IMR-90 (cell line): ENCODE measurements around the gene GOLPH3L. TPM values are rescaled to one million over a fixed set of nuclear protein-coding genes. Genes with fewer than 3 reads are reported as not detected.

Experiments
- ATAC-seq: fragments of 200-7000 bp; cut with Tn5 transposase; 2 replicates; pipeline ENCODE4 v1.9.1; 2020; ENCODE audit warnings: low read depth, mild to moderate bottlenecking, moderate library complexity
- BruUV-seq: library from RNA; stranded (reverse); fragments of 400-500 nt; replicated peaks from 2 replicates; lab custom pipeline; 2021; lab: Mats Ljungman, UMichigan
- CTCF ChIA-PET: fragments of 300-600 bp; formaldehyde crosslinking; extraction: SDS; loops from one replicate; lab custom pipeline; 2021; ENCODE audit warnings: antibody characterized with exemption; lab: Yijun Ruan, JAX
- POLR2A ChIA-PET: fragments of 300-600 bp; sonication (Branson Sonifier 250); formaldehyde crosslinking; loops from one replicate; lab custom pipeline; 2022; ENCODE audit warnings: antibody characterized with exemption; ENCODE audit not compliant: unreplicated experiment; lab: Charles Lee
- DNase-seq: peaks from one replicate; pipeline ENCODE4 v3.0.0; 2013
- H2AFZ ChIP-seq: replicated peaks from 2 replicates; pipeline ENCODE3; 2013; ENCODE audit warnings: low read length, mild to moderate bottlenecking; ENCODE audit not compliant: poor library complexity
- H2AK5ac ChIP-seq: 2 replicates; pipeline ENCODE4 v1.6.1; 2013; ENCODE audit warnings: low read depth, low read length, inconsistent platforms
- H2AK9ac ChIP-seq: replicated peaks from 2 replicates; pipeline ENCODE3; 2013; ENCODE audit warnings: mild to moderate bottlenecking, low read depth, low read length, moderate library complexity; ENCODE audit not compliant: poor library complexity
- H2BK120ac ChIP-seq: 2 replicates; pipeline ENCODE4 v1.6.1; 2013; ENCODE audit warnings: low read depth, low read length, inconsistent platforms
- H2BK15ac ChIP-seq: 3 replicates; pipeline ENCODE4 v1.6.1; 2013; ENCODE audit warnings: low read depth, low read length, inconsistent platforms
- H2BK20ac ChIP-seq: 2 replicates; pipeline ENCODE4 v1.6.1; 2013; ENCODE audit warnings: low read depth, mild to moderate bottlenecking, inconsistent platforms, low read length, moderate library complexity
- H2BK5ac ChIP-seq: 2 replicates; pipeline ENCODE4 v1.6.1; 2013; ENCODE audit warnings: mild to moderate bottlenecking, low read depth, low read length, inconsistent platforms; ENCODE audit not compliant: poor library complexity, severe bottlenecking
- H3K14ac ChIP-seq: replicated peaks from 2 replicates; pipeline ENCODE4 v1.6.1; 2013; ENCODE audit warnings: low read depth, low read length, inconsistent platforms
- H3K18ac ChIP-seq: 2 replicates; pipeline ENCODE4 v1.6.1; 2013; ENCODE audit warnings: low read depth, low read length, control low read depth
- H3K23ac ChIP-seq: 2 replicates; pipeline ENCODE4 v1.6.1; 2013; ENCODE audit warnings: low read depth, low read length, inconsistent platforms
- H3K27ac ChIP-seq: 2 replicates; pipeline ENCODE4 v1.5.1; 2013; ENCODE audit warnings: mild to moderate bottlenecking, control low read depth, low read length; ENCODE audit not compliant: insufficient read depth
- H3K27me3 ChIP-seq: 2 replicates; pipeline ENCODE4 v1.6.1; 2013; ENCODE audit warnings: low read length; ENCODE audit not compliant: control insufficient read depth, insufficient read depth
- H3K36me3 ChIP-seq: 2 replicates; pipeline ENCODE4 v1.6.1; 2013; ENCODE audit warnings: low read length, mixed read lengths; ENCODE audit not compliant: control insufficient read depth, insufficient read depth
- H3K4ac ChIP-seq: 2 replicates; pipeline ENCODE4 v1.6.1; 2013; ENCODE audit warnings: low read depth, low read length, inconsistent platforms
- H3K4me1 ChIP-seq: 2 replicates; pipeline ENCODE4 v1.6.1; 2013; ENCODE audit warnings: low read length, mixed read lengths; ENCODE audit not compliant: control insufficient read depth, insufficient read depth
- H3K4me2 ChIP-seq: 2 replicates; pipeline ENCODE4 v1.6.1; 2013; ENCODE audit warnings: low read depth, mild to moderate bottlenecking, control low read depth, low read length, moderate library complexity
- H3K4me3 ChIP-seq: 2 replicates; pipeline ENCODE4 v1.5.1; 2013; ENCODE audit warnings: low read depth, mild to moderate bottlenecking, control low read depth, low read length, moderate library complexity; ENCODE audit not compliant: insufficient read depth
- H3K56ac ChIP-seq: 2 replicates; pipeline ENCODE4 v1.6.1; 2013; ENCODE audit warnings: low read length, inconsistent platforms; ENCODE audit not compliant: insufficient read depth; ENCODE audit errors: extremely low read depth
- H3K79me1 ChIP-seq, 2 experiments: 2 replicates each; pipeline ENCODE4 v1.6.1; 2013; ENCODE audit warnings: low read length in 2 of 2, inconsistent platforms in 1 of 2, low read depth in 1 of 2
- H3K9ac ChIP-seq: 2 replicates; pipeline ENCODE4 v1.6.1; 2013; ENCODE audit warnings: low read depth, low read length, control low read depth
- H3K9me1 ChIP-seq: 2 replicates; pipeline ENCODE4 v1.6.1; 2013; ENCODE audit warnings: low read length, inconsistent platforms; ENCODE audit not compliant: insufficient read depth
- H3K9me3 ChIP-seq: 2 replicates; pipeline ENCODE4 v1.6.1; 2013; ENCODE audit warnings: low read length; ENCODE audit not compliant: control insufficient read depth, insufficient read depth
- H4K20me1 ChIP-seq: 2 replicates; pipeline ENCODE4 v1.6.1; 2013; ENCODE audit warnings: low read length, inconsistent platforms; ENCODE audit not compliant: insufficient read depth
- H4K5ac ChIP-seq: 2 replicates; pipeline ENCODE4 v1.6.1; 2013; ENCODE audit warnings: mild to moderate bottlenecking, low read depth, low read length, control low read depth
- H4K8ac ChIP-seq, 2 experiments: 2 replicates each; pipeline ENCODE4 v1.6.1; 2013; ENCODE audit warnings: low read depth in 2 of 2, low read length in 2 of 2, control low read depth in 1 of 2, inconsistent platforms in 1 of 2
- H4K91ac ChIP-seq: 2 replicates; pipeline ENCODE4 v1.6.1; 2013; ENCODE audit warnings: low read depth, low read length, inconsistent platforms; ENCODE audit not compliant: insufficient read depth
- RAD21 ChIP-seq: IDR thresholded peaks from 2 replicates; pipeline ENCODE4 v1.6.1; 2012; ENCODE audit warnings: low read length, improper control_type of control experiment
- RCOR1 ChIP-seq: IDR thresholded peaks from 2 replicates; pipeline ENCODE4 v1.6.1; 2012; ENCODE audit warnings: mild to moderate bottlenecking, low read length, improper control_type of control experiment; ENCODE audit not compliant: insufficient replicate concordance
- USF2 ChIP-seq: fragments of 150-350 bp; IDR thresholded peaks from 2 replicates; pipeline ENCODE4 v1.6.1; 2017; ENCODE audit warnings: mild to moderate bottlenecking, antibody characterized with exemption, low read length, low read depth
- WGBS, 2 experiments: methylation state at CpG; one replicate each; pipeline versions ENCODE4 v1.1.5 to v1.1.7; 2013; ENCODE audit warnings: missing lambda C conversion rate in 2 of 2; ENCODE audit not compliant: insufficient read length in 1 of 2; ENCODE audit errors: extremely low coverage in 2 of 2; 5-methylcytosine and 5-hydroxymethylcytosine counted together
- dilution Hi-C: fragments of 300-500 bp; cut with HindIII; formaldehyde crosslinking; loops from one replicate; pipeline ENCODE4 v1.14.3; 2018; ENCODE audit warnings: low sequenced_read_pairs; ENCODE audit not compliant: unreplicated experiment
- in situ Hi-C: fragments of 300-500 bp; cut with MboI; formaldehyde crosslinking; loops from 3 replicates; pipeline ENCODE4 v1.14.3; 2019; ENCODE audit warnings: low sequenced_read_pairs, inconsistent platforms, mixed read lengths
- intact Hi-C: fragments of 100-400 bp; cut with micrococcal nuclease; formaldehyde crosslinking; loops from 2 replicates; pipeline ENCODE4 v1.10.0; 2022
- polyA plus RNA-seq, 3 experiments: library from polyadenylated mRNA; depleted of rRNA; stranded (reverse); fragments of >200 nt; gene quantifications; 2 replicates each; pipeline ENCODE4 v1.2.3, GENCODE V29; 2012; ENCODE audit warnings: low replicate concordance in 1 of 3
- total RNA-seq: library from RNA; depleted of rRNA; stranded (reverse); fragments of >200 nt; gene quantifications from 2 replicates; pipeline ENCODE4 v1.2.3, GENCODE V29; 2012

The GOLPH3L gene
- total and polyA plus RNA-seq, 2 of the 4 experiments (the other 2 are of a cell fraction) = 9.5 to 11.0 TPM

DNA sequence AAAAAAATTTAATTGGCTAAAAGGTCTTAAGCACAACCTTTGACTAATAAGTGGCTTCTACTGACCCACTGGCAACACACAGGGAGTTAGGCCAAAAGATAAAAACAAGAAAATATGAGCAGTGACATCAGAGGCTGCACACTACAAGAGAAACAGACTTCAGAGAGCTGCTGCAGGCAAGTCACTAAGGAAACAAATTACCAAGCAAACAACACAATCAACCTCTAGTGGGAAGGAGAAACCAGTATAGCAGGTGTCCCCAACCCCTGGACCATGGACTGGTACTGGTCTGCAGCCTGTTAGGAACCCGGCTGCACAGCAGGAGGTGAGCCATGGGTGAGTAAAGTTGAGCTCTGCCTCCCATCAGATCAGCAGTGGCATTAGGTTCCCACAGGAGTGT, 46.8 kb downstream of the GOLPH3L start:
- Histone ChIP-seq H3K4me1 (no peaks in the 10 kb centered on the region), H3K79me1 (peaks cover 6 to 7% of the 10 kb centered on the region in 2 experiments), H4K91ac (no peak overlapping the region), H3K14ac (no peak overlapping the region), H3K9ac (no peak overlapping the region), H4K20me1 (no peaks in the 10 kb centered on the region), H3K23ac (no peak overlapping the region), H3K18ac (no peak overlapping the region), H3K27ac (no peak overlapping the region), H2BK5ac (no peak overlapping the region), H3K56ac (no peak overlapping the region), H3K27me3 (no peaks in the 10 kb centered on the region), H2AK9ac (no peak overlapping the region), H3K4me2 (no peak overlapping the region), H2BK15ac (no peak overlapping the region), H4K5ac (no peak overlapping the region), H3K9me1 (no peaks in the 10 kb centered on the region; the same call in 1 of the 2 replicates), H3K9me3 (no peaks in the 10 kb centered on the region), H4K8ac (no peak overlapping the region), H3K36me3 (peaks cover 12% of the 10 kb centered on the region), H2BK120ac (no peak overlapping the region), H2AFZ (no peak overlapping the region), H2AK5ac (no peak overlapping the region), H3K4ac (no peak overlapping the region), H2BK20ac (no peak overlapping the region), H3K4me3 (no peak overlapping the region)
- TF ChIP-seq RAD21 (no peak), RCOR1 (no peak), USF2 (no peak)
- DNase-seq (peak; percentile 7), ATAC-seq (peak; percentile 32; the same call in 1 of the 2 replicates)
- POLR2A ChIA-PET = no interaction called here
- no TSS peak for BruUV-seq
- no CpG with 5 or more reads among the region's 1 CpG for WGBS, 2 experiments
- in situ Hi-C loops = no loop called here
- CTCF ChIA-PET = no interaction called here
- intact Hi-C loops = no loop called here
- dilution Hi-C loops = no loop called here
